Stimulated activated CD4-positive, alpha-beta T cell treated with anti-CD3 and anti-CD28 coated beads, Interleukin-15, amount 100 ng/mL, for 1 hour (primary cell): Measurements from ENCODE around the gene CHD5.
"Not testable (repeated sequence)": the region's sequence is repeated elsewhere in the genome, so short reads cannot be mapped to it uniquely, and the experiment has no call there.

Source experiments
- DNase-seq, 2 donors: peaks; one replicate each; pipeline ENCODE4 v3.0.0-alpha.2; 2020; ENCODE audit warnings: low read depth in 1 of 2, low spot score in 1 of 2

The CHD5 gene

DNA sequence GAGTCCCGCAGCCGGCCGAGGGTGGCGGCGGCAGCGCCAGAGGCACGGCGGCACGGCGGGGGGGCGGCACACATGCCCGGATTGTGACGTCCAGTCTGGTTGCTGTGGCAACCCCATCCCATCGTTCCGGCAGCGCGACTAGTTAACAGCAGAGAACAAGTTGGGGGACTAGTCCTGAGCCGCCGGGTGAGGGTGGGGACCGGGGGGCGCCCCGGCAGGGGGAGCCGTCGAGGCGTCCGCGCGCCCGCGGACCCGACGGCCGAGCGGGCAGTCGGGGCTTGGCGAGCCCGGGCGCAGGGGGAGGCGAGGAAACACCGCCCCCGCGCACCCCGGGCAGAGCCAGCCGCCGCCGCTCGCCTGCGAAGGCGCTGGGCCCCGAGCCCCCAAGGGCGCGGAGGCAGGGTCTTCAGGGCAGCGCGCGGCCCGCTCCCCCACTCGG is at the start of gene CHD5:
Gene CHD5, minus strand, starts transcription at position 54 of the 439 bp plus-strand sequence. CDS start 298 bp downstream, outside the sequence.
- no peak for DNase-seq

DNA sequence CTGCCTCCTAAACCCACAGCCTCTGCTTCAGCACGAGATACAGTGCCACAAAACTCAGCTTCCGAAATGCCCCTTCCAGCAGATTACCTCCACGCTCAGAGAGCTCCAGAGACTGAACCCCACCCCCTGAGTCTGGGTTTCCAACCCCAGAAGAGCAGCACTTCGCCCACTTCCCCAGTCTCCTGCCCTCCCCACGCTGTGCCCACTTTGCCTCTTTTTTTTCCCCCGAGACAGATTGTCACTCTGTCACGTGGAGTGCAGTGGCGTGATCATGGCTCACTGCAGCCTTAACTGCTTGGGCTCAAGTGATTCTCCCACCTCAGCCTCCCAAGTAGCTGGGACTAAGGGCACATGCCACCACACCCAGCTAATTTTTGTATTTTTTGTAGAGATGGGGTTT is 45.5 kb upstream of the CHD5 start:
- no peak for DNase-seq

DNA sequence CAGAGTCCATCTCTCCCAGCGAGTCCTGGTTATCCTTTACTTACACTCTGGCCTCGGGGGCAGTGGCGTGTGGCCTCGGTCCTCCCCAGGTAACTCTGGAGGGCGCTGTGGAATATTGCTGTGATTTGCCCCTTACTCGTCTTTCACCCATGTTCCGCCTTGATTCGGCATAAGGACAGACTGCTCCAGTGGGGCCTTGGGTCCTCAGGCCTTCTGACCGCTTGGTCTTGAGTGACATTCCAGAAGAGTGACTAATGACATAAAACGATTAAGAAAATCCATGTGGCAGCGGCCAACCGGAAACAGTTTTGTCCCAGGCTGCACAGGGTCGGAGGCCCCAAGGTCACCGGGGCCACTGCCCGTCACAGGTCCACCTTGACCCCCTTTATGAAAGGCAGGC is 44.6 kb upstream of the CHD5 start:
- DNase-seq = no peak

DNA sequence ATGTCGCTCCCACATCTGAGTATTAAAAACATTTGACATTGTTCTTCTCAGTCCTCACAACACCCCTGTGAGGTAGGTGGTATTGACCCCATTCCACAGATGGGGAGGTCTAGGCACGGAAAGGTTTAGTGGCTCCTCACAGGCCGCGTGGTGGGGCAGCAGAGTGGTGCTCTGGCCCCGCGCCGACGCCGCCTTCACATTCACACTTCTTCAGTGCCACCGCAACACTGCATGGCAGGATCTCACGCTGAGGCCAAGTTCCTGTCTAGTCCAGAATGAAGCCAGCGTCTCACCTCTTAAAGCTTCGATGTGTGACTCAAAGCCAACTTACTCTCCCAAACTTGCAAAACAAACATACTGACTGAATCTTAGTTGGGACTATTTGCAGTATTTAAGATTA is 43.5 kb upstream of the CHD5 start:
- no peak for DNase-seq

DNA sequence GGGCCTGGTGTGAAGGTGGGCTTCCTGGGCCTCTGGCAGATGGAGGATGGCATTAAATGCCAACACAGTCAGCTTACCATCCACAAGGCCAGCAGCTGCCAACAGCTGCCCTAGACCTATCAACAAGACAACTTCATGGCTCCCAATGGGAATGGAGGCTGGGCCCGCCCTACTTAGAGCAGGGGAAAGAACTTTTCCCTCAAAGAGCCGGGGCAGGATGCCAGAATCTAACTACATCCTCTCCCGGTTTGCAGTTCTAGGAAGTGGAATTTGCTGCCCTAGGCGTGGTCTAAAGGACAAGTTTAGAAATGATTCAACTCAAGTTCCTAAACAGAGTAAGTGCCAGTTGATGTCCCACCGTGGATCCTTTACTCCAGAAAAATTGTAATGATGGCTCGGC is 42.5 kb upstream of the CHD5 start:
- DNase-seq = no peak

DNA sequence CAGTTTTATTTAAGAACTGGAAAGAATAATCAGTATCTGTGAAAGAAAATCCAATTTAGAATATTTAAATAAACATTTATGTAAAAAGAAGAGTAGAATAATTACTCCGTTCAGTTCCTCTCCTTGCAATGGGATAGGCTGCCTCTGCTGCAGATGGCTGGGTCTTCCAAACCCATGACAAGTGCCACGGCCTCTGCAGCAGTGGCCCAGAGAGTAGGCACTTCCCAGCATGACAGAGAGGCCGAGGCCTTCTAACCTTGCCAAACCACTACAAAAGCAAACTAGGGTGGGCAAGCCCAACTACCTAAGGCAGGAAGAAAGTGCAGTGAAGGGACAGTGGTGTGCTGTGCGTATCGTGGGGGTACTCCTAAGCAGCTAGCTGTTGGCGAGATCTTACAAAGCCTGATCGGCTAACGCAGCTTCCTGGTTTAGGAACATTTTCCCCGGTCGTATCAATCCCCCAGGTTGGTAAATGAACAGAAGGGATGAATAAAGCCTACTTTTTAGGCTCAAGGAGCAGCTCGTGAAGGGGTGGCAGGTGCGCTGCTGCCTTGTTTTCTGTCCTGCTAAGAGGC is 41.2 kb upstream of the CHD5 start:
- no peak for DNase-seq

DNA sequence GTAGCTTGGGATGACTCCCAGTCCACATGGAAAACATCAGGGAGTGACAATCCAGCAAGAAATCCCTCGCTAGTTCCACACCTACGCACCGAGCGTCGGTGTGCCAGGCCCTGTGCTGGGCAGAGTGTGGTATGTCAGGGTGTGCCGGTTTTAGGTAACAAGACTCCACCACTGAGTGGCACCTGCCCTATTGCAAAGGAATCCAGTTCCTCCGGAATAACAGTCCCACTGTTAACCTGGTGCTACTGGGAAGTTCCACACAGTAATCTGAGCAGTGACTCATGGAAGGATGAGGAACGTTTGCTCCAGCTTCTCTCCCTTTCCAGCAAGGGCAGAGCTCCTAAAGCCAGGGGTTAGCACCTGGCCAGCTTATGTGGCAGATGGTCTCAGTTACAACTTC is 40.1 kb upstream of the CHD5 start:
- no peak for DNase-seq

DNA sequence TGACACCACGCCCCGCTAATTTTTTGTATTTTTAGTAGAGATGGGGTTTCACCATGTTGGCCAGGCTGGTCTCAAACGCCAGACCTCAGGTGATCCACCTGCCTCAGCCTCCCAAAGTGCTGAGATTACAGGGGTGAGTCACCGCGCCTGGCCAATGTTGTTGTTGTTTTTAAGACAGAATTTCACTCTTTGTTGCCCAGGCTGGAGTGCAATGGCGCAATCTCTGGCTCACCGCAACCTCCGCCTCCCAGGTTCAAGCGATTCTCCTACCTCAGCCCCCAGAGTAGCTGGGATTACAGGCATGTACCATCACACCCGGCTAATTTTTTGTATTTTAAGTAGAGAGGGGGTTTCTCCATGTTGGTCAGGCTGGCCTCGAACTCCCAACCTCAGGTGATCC is 39.5 kb upstream of the CHD5 start:
- DNase-seq = not testable (repeated sequence)

DNA sequence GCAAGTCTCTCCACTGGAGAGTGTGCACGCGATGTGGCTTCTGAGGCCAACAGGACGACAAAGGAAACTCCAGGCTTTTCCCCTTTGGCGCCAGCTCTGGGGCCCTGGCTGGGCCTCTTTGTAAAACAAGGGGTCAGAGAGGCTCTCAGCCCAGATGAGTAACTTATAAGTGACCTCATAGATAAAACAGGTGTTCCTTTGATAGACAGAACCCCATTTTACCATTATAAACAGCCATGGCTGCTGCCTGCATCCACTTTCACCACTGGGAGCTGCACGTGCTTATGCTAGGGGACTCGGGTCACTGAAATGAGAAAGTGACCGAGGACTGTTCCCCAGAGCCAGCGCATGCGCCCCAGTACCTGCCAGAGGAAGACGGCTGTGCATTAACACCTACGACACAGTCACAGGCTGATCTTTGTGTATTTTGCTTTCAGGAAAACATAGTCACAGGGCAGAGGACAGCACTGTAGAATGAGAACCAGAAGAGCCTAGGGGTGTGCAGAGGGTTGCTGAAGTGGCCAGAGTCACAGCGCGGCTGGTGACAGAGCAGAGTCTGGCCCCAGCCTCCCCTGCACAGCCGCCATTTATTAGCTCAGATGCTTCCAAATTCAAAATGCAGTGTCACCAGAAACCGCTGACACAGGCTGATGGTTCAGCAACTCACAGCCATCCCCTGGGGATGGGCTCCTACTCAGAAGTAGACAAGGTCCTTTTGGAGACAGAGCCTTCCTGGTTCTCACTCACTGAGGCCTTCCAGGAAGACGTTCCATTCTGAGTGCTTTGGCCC is 38.4 kb upstream of the CHD5 start:
- DNase-seq = no peak

DNA sequence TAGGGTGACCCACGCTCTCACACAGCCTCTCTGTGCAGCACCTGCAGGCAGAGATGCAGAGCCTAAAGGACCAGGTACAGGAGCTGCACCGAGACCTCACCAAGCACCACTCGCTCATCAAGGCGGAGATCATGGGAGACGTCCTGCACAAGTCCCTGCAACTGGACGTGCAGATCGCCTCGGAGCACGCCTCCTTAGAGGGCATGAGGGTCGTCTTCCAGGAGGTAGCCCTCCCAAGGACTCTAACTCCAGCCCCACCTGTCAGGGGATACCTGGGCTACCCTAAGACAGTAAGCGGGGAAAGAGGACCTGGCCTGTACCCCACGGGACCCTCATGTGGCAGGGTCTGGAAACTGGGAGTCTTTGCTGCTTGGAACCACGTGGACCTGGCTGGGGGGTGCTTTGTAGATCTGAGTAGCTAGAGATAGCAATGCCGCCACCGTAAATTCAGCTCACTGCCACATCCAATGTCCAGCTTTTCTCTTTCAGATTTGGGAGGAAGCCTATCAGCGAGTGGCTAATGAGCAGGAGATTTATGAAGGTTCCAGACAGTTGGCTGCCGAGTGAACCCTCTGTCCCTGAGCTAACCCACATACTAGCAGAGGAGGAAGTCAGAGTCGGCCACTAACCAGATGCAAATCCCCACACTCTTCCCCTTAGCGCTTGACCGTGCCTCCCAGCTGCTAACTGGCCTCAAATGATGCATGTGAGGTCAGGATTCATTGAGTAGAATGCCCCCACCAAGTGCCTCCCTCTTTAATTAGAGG is 32.3 kb upstream of the CHD5 start:
- no peak for DNase-seq

DNA sequence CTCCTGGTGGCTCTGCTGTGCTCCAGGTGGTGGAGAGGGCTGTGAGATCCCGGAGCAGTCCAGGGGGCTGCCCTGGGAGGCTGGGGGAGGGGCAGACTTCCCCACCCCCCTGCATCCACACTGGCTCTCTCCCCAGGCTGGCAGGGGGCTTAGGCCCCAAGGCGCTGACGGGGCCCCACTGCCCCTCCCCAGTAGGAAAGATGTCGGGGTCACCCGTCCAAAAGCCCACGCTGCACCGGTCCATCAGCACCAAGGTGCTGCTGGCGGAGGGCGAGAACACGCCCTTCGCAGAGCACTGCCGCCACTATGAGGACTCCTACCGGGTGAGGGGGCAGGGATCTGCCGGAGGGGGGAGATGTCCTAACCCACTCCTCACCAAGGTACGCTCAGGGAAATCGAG is 31.6 kb upstream of the CHD5 start:
- no peak for DNase-seq

DNA sequence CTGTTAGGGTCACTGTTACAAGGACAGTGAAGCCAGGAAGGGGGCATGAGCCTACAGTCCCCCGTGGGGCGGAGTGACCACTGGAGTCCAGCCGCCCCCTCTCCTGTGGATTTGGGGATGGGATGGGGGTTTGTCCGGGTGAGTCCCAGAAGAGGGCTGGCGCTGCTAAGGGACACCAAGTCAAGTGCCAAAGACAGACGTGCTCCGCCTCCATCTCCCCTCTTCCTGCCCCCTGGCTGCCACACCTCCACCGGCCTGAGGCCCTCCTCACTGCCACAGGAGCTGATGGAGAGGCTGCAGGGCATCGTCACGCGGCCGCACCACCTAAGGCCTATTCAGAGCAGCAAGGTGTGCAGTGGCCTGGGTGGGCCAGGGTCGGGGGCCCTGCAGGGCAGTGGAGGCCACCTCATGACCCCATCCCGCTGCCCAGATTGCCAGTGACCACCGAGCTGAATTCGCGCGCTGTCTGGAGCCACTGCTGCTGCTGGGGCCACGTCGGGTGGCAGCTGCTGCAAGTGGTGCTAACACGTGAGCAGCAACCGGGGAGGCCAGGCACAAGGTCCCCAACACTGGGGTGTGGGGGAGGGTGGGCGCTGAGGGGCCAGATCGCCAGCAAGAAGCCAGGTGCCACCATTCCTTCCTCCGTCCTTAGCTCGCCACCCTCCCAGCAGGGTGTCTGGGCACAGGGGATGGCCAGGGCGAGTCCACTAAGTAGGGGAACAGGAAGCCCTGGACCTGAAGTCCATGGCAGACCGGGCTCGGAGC is 30.7 kb upstream of the CHD5 start:
- no peak for DNase-seq

DNA sequence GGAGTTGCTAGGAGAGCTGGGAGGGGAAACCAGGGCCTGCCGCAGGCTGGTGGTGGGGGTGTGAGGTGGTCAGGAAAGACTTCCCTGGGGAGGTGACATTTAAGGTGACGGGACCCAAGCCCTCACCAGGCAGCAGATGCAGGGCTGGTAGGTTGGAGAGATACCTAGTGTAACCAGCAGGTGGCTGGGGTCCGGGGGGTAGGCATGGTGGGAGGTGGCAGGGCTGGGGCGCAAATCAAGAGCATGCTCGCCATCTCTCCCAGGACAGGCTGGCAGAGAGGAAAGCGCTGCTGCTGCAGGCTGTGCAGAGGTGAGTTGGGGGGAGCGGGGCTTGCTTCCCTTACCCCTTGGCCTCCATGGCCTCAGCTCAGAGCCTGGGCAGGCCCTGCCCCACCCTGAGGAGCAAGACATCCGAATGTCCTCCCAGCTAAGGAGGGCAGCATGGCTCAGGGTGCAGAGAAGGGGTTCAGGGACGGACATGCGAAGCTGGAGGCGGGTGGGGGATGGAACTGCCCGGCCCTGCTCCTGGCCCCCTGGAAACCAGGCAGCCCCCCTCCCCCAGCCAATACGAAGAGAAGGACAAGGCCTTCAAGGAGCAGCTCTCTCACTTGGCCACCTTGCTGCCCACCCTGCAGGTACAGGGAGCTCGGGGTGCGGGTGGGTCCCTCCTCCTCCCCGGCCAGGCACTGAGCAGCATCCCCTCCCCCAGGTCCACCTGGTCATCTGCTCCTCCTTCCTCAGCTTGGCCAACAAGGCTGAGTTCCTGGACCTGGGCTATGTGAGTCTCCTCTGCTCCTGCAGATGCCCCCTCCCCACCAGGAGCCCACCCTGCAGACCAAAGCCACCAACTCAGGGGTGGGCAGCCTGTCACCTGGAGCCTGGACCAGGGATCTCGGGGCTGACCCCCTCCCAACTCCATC is 29.8 kb upstream of the CHD5 start:
- no peak for DNase-seq

DNA sequence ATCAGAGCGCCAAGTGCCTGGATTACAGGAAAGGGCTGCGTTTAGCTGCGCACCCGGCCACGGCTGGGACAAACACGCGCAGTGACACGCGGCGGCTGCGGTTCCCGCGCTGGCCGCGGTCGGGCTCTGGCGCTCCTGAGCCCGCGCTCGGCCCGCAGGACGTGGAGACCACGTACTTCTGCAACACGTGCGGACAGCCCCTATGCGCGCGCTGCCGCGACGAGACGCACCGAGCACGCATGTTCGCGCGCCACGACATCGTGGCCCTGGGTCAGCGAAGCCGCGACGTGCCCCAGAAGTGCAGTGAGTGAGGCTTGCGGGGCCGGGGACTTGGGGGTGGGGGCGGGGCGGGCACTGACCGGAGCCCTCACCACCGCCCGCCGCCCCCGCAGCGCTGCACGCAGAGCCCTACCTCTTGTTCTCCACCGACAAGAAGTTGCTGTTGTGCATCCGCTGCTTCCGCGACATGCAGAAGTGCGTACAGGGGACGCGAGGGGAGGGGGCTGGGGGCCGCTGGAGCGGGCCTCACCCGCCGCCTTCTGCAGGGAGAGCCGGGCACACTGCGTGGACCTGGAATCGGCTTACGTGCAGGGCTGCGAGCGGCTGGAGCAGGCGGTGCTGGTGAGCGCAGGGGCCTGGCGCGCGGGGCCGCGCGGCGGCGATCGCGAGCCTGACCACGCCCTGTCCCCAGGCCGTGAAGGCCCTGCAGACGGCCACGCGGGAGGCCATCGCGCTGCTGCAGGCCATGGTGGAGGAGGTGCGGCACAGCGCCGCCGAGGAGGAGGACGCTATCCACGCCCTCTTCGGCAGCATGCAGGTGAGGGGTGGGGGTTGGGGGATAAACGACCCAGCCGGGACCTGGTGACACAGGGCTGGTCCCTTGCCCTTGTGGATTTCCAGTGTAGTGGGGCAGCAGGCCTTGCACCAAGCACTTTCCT is 28.9 kb upstream of the CHD5 start:
- DNase-seq = no peak

DNA sequence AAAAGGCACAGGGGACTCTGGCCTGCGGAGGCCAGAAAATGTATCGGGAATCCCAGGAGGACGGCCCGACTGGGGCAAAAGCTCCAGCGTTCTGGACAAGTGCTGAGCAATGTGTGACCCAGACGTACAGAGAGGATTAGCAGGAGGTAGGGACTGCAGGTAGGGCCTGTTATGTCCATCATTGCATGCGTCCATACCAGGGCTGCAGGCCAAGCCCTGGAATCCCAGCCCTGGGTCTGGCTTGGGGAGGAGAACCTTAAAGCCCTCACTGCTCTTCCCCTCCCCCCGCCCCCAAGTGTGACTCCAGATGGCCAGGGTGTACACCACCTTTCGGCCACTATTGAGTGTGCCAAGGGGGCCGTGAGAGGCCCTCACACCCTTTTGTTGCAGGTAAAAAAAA is 27.8 kb upstream of the CHD5 start:
- DNase-seq = no peak

DNA sequence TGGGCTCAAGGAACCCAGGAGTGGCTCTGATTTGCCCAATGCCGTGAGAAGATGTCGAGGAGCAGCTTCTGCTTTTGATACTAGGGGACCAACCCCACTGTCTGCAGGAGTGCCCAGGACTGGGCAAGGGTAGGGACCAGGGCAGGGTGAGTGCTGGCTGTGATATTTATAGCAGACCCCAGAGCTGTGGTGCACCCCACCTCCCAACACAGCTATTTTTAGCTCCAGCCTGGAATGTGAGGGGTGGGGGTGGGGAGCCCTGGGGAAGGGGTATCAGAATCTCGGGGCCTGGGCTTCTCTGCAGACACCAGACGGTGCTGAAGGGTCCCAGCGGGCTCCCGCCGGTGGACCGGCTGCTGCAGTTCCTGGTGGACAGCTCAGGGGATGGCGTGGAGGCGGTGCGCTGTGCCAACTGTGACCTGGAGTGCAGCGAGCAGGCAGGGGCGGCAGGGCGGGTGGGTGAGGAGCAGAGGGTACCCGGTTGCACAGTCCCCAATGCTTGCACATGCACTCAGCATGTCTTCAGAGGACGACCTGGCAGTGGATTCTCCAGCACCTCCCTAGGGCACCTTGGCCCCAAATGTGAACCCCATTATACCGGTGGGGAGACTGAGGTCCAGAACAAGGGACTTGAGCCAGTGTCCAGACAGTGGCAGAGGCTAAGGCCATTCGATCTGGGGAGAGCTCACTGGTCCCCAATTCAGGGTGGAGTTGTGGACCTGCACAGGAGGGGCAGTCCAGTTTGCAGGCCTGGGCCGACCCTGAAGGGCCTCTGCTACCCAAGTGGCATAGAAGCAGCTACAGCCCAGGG is 27.2 kb upstream of the CHD5 start:
- no peak for DNase-seq

DNA sequence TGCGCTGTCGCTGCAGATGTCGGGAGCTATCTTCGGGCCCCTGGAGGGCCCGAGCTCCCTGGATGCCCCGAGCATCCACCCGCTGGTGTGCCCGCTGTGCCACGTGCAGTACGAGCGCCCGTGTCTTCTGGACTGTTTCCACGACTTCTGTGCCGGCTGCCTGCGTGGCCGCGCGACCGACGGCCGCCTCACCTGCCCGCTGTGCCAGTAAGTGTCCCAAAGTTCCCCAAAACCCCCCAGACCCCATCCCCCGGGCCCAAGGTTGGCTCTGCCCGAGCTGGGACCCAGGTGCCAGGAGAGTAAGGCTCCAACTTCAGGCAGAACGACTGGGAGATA is 26.4 kb upstream of the CHD5 start:
- DNase-seq = no peak

DNA sequence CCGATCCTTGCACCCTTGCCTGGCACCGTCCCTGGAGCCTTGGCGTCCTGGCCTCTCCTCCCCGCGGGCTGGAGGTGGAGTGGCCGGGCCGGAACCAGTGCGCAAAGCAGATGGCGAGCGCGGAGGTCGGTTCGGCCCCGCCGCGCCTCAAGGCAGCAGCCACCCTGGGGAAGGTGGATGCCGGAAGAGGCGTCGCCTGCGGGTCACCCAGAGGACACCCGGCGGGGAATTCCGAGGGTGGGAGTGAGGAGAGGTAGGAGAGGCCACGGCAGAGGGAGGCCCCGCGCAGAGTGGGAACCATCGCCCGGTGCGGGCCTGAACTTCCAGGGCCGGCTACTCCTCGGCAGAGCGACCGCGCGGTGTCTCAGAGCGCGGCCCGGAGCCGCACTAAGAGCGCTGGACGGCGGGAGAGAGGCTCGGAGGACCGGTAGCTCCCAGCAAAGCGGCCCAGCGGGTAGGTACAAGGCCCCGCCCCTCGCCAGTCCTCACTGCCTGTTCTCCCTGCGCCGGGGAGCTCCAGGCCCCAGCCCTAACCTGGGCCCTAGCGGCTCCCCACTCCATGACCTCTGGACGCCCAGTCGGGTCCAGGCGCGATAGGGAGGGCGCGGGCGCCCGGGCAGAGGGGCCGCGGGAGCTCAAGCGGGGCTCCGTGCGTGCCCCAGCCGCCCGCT is 25.9 kb upstream of the CHD5 start, which contains the start of gene RNF207:
Gene RNF207, plus strand, starts transcription at position 271 of the 671 bp plus-strand sequence. CDS start 417 bp downstream, outside the sequence.
- peak in 1 of 2 donors; percentile 52 for DNase-seq
